CD8-positive, alpha-beta memory T cell (primary cell): ENCODE data around the gene FAM107A. TPM values are rescaled to one million over a fixed set of nuclear protein-coding genes. Genes with fewer than 3 reads are reported as not detected.
"Not testable (repeated sequence)": the region's sequence is repeated elsewhere in the genome, so short reads cannot be mapped to it uniquely, and the experiment has no call there.

Experiments
- CTCF ChIA-PET: fragments of 350-600 bp; sonication (Branson Sonifier 250); formaldehyde crosslinking; loops from one replicate; lab custom pipeline; 2021; ENCODE audit warnings: antibody characterized with exemption; lab: Charles Lee
- POLR2A ChIA-PET: fragments of 350-600 bp; sonication (Branson Sonifier 250); formaldehyde crosslinking; loops from one replicate; lab custom pipeline; 2021; ENCODE audit warnings: antibody characterized with exemption; lab: Charles Lee
- DNase-seq, 5 donors: peaks; one replicate each; pipeline versions ENCODE4 v3.0.0 to v3.0.0-alpha.2; 2020 to 2022; ENCODE audit warnings: mixed read lengths in 1 of 5
- H3K27ac ChIP-seq: one replicate; pipeline ENCODE4 v1.7.0; 2013; ENCODE audit warnings: low read depth, mild to moderate bottlenecking, low read length, moderate library complexity
- H3K27me3 ChIP-seq: 2 replicates; pipeline ENCODE4 v1.7.0; 2013; ENCODE audit warnings: low read length, mild to moderate bottlenecking; ENCODE audit not compliant: insufficient read depth, poor library complexity, severe bottlenecking
- H3K36me3 ChIP-seq: 2 replicates; pipeline ENCODE4 v1.7.0; 2013; ENCODE audit warnings: mild to moderate bottlenecking, low read length, moderate library complexity; ENCODE audit not compliant: insufficient read depth
- H3K4me1 ChIP-seq: 2 replicates; pipeline ENCODE4 v1.7.0; 2013; ENCODE audit warnings: mild to moderate bottlenecking, low read length, moderate library complexity; ENCODE audit not compliant: insufficient read depth
- H3K4me3 ChIP-seq: 2 replicates; pipeline ENCODE4 v1.7.0; 2013; ENCODE audit warnings: mild to moderate bottlenecking, low read length
- H3K9me3 ChIP-seq: 2 replicates; pipeline ENCODE4 v1.7.0; 2013; ENCODE audit warnings: mild to moderate bottlenecking, low read length
- H3K27ac Mint-ChIP-seq, 8 donors: one replicate each; pipeline ENCODE4 v1.8.0; 2020 to 2021; ENCODE audit warnings: mixed read lengths in 8 of 8, mild to moderate bottlenecking in 6 of 8, inconsistent platforms in 3 of 8, moderate library complexity in 3 of 8
- H3K27me3 Mint-ChIP-seq, 2 donors: one replicate each; pipeline ENCODE4 v1.8.0; 2020 to 2021; ENCODE audit warnings: mixed read lengths in 2 of 2, mild to moderate bottlenecking in 1 of 2, moderate library complexity in 1 of 2
- H3K36me3 Mint-ChIP-seq, 3 donors: one replicate each; pipeline ENCODE4 v1.8.0; 2020 to 2021; ENCODE audit warnings: mixed read lengths in 3 of 3, inconsistent platforms in 1 of 3, mild to moderate bottlenecking in 1 of 3
- H3K4me1 Mint-ChIP-seq, 3 donors: one replicate each; pipeline ENCODE4 v1.8.0; 2020 to 2021; ENCODE audit warnings: mixed read lengths in 3 of 3, inconsistent platforms in 1 of 3, mild to moderate bottlenecking in 1 of 3
- H3K4me3 Mint-ChIP-seq, 7 donors: one replicate each; pipeline ENCODE4 v1.8.0; 2020 to 2021; ENCODE audit warnings: mixed read lengths in 7 of 7, mild to moderate bottlenecking in 6 of 7, moderate library complexity in 4 of 7, inconsistent platforms in 2 of 7
- H3K9me3 Mint-ChIP-seq, 5 donors: one replicate each; pipeline ENCODE4 v1.8.0; 2020 to 2022; ENCODE audit warnings: mixed read lengths in 5 of 5, mild to moderate bottlenecking in 3 of 5, moderate library complexity in 2 of 5, inconsistent platforms in 1 of 5
- polyA plus RNA-seq: library from polyadenylated mRNA; unstranded; fragments of 300-500 nt; fragmentation: Illumina TruSeq; gene quantifications from one replicate; pipeline ENCODE4 v1.2.3, GENCODE V29; 2021
- total RNA-seq, 2 experiments: library from RNA; stranded (reverse); gene quantifications; one replicate each; pipeline ENCODE4 v1.2.3, GENCODE V29; 2021

Gene FAM107A
- total and polyA plus RNA-seq, 3 experiments from 2014 or later = not detected

DNA sequence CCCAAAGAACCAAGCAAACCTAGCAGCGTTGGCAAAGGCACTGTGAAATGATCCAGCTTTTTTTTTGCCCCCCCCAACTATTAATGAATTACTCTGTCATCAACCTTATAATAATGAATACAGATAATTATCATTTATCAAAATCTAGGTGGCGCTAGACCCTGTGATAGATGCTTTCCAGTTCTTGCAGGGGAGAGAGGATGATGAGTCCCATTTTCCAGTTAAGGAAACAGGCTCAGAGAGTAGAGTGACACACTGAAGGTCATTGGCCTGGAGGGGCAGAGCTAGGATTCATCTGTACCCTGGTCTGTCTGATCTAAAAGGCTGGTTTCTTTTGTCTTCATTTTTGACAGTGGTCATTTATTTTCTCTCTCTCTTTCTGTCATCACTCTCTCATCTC is 45.2 kb downstream of the FAM107A start:
- H3K4me3 ChIP-seq = no peak overlapping the region
- no peaks in the 10 kb centered on the region for H3K36me3 ChIP-seq
- Mint-ChIP-seq H3K27ac (peak overlapping the region in 1 of 8 donors; percentile 35), H3K4me1 (peaks cover 6 to 8% (median 8%) of the 10 kb centered on the region in 3 donors), H3K36me3 (no peaks in the 10 kb centered on the region), H3K9me3 (no peaks in the 10 kb centered on the region), H3K27me3 (no peaks in the 10 kb centered on the region), H3K4me3 (no peak overlapping the region)
- ChIA-PET CTCF (interaction anchor here (0.9 to 3.4 kb wide), 7 partner anchors 9 to 355 kb away, joined by 3 to 18 read pairs (median 3); partner anchors contain the start of genes HTD2, KCTD6 and RPP14), POLR2A (interaction anchor here (0.7 kb wide), 1 partner anchor 215 kb away, joined by 3 read pairs; no protein-coding TSS in a partner anchor)
- H3K9me3 ChIP-seq = no peaks in the 10 kb centered on the region
- no peak for DNase-seq
- peaks cover 7% of the 10 kb centered on the region for H3K4me1 ChIP-seq
- no peaks in the 10 kb centered on the region for H3K27me3 ChIP-seq
- H3K27ac ChIP-seq = no peak overlapping the region

DNA sequence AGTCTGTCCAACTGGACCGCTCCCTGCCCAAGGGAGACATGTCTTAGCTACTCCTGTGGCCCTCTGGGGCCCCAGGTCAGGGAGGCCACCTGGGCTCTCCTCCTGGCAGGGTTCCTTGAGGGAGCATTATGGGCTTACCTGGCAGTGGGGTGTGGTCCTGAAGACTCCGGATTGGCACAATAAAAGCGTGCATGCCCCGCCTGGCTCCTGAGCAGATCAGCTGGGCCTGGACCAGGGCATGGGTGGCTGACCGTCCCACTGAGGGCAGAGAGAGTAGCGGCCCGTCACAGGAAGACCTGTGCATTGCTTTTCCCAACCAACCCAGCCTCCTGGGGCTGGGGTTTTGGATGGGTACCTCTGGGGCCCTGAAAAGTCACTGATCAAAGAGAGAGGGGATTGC is 45.6 kb downstream of the FAM107A start:
- H3K4me3 Mint-ChIP-seq = no peak overlapping the region
- ChIA-PET POLR2A (interaction anchor here (0.7 to 1.2 kb wide), 2 partner anchors 68 to 215 kb away, joined by 3 to 4 read pairs; no protein-coding TSS in a partner anchor), CTCF (interaction anchor here (0.7 to 1.7 kb wide), 7 partner anchors 9 to 354 kb away, joined by 3 to 6 read pairs (median 3); partner anchors contain the start of genes HTD2, KCTD6 and RPP14)
- no peak overlapping the region for H3K27ac Mint-ChIP-seq
- Histone ChIP-seq H3K27me3 (no peaks in the 10 kb centered on the region), H3K27ac (no peak overlapping the region), H3K36me3 (no peaks in the 10 kb centered on the region), H3K4me3 (no peak overlapping the region), H3K9me3 (no peaks in the 10 kb centered on the region), H3K4me1 (peaks cover 7% of the 10 kb centered on the region)
- DNase-seq = no peak
- H3K9me3 Mint-ChIP-seq = no peaks in the 10 kb centered on the region
- H3K36me3 Mint-ChIP-seq = no peaks in the 10 kb centered on the region
- H3K4me1 Mint-ChIP-seq = peaks cover 6 to 8% (median 8%) of the 10 kb centered on the region in 3 donors
- H3K27me3 Mint-ChIP-seq = no peaks in the 10 kb centered on the region

DNA sequence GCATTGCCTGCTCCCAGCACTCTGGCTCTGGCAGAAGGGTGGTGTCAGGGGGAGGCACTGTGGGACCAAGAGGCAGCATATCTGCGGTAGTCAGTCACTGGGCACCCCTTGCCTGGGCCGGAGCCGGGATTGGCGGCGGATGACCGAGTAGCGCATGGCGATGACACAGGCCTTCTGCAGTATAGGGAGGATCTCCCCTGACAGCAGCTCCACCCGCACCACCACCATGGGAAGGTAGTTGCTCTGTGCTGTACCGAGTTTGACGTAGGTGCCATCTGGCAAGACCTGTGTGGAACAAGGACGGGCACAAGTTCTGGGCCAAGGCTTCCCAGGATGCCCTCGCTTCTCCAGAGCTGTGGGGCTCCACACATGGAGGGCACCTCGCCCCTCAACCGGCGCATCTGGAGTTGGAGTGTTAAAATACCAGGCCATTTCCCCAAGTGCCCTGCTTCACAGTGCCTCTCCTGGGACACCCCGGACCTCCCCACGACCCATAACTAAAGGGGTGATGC is 46.8 kb downstream of the FAM107A start:
- POLR2A ChIA-PET = interaction anchor here (1.2 kb wide), 1 partner anchor 67 kb away, joined by 4 read pairs; no protein-coding TSS in a partner anchor
- no peaks in the 10 kb centered on the region for H3K9me3 Mint-ChIP-seq

DNA sequence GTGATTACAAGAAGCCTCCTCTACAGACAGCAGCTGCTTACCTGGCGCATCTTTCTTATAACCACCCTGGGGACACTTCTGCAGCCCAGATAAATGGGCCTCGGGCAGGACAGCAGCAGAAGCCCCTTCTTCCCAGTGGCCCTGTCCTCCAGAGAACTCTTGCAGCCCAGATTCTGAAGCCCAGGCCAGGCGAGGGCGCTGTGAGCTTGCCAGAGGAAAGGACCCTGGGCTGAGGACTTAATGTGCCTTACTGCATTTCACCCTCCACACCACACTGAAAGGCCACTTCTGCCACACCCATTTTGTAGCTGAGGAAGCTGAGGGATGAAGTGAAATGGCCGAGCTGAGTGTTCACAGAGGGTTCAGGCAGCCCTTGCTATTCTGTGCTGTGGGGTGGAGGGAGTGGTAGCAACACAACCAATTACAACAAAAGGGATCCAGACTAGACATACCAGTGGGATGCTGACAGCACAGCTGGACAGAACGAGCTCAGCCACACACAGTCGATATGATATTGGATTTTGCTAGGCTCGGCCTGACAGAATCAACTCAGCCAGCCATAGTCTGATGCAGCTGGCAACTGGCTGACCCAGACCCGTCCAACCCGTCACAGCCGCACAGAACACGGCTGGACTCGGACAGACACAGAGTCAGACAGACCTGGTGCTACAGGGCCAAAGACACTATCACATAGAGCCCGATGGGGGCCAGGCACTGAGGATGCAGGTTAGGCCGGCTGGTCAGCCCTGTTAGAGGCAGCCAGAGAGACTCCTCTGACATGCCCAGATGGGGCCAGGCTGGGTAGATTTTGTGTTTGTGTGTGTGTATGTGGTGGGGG is 47.5 kb downstream of the FAM107A start:
- DNase-seq = no peak
- Mint-ChIP-seq H3K27me3 (no peaks in the 10 kb centered on the region), H3K4me3 (no peak overlapping the region), H3K9me3 (no peaks in the 10 kb centered on the region), H3K4me1 (peaks cover 6 to 8% (median 8%) of the 10 kb centered on the region in 3 donors), H3K27ac (no peak overlapping the region), H3K36me3 (no peaks in the 10 kb centered on the region)
- ChIA-PET POLR2A (no interaction called here), CTCF (interaction anchor here (0.7 to 1.2 kb wide), 2 partner anchors 10 to 97 kb away, joined by 3 read pairs; no protein-coding TSS in a partner anchor)
- no peaks in the 10 kb centered on the region for H3K27me3 ChIP-seq
- H3K4me3 ChIP-seq = no peak overlapping the region
- H3K9me3 ChIP-seq = no peaks in the 10 kb centered on the region
- peaks cover 7% of the 10 kb centered on the region for H3K4me1 ChIP-seq
- H3K36me3 ChIP-seq = no peaks in the 10 kb centered on the region
- H3K27ac ChIP-seq = no peak overlapping the region

More for the DNA sequence above, 46.8 kb downstream of the FAM107A start:
- Mint-ChIP-seq H3K27ac (no peak overlapping the region), H3K36me3 (no peaks in the 10 kb centered on the region), H3K4me1 (peaks cover 6 to 8% (median 8%) of the 10 kb centered on the region in 3 donors), H3K27me3 (no peaks in the 10 kb centered on the region), H3K4me3 (no peak overlapping the region)
- Histone ChIP-seq H3K9me3 (no peaks in the 10 kb centered on the region), H3K36me3 (no peaks in the 10 kb centered on the region), H3K4me1 (peaks cover 7% of the 10 kb centered on the region), H3K27ac (no peak overlapping the region), H3K4me3 (no peak overlapping the region), H3K27me3 (no peaks in the 10 kb centered on the region)
- CTCF ChIA-PET = no interaction called here
- DNase-seq = no peak

DNA sequence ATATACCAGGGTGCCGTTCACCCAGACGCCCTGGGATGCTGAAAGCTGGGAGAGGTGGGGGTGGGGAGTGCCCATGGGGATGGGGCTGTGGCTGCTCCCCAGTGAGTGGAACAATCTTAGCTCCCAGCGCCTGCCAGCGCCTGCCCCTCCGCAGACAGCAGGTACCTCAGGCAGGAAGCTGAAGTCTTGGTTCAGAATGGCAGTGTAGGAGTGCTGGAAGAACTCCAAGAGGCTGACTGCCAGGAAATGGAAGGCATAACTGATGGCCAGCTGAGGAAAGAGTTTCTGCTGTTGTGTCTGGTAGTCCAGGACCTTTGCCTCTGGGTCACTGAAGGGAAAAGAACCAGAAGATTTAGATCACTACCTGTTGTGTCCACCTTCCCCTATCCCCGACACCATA is 48.6 kb downstream of the FAM107A start:
- Mint-ChIP-seq H3K36me3 (no peaks in the 10 kb centered on the region), H3K4me1 (peaks cover 6 to 8% (median 8%) of the 10 kb centered on the region in 3 donors), H3K9me3 (no peaks in the 10 kb centered on the region), H3K4me3 (no peak overlapping the region), H3K27me3 (no peaks in the 10 kb centered on the region), H3K27ac (no peak overlapping the region)
- H3K27me3 ChIP-seq = no peaks in the 10 kb centered on the region
- CTCF ChIA-PET = interaction anchor here (0.9 to 1.2 kb wide), 2 partner anchors 9 to 222 kb away, joined by 3 read pairs; no protein-coding TSS in a partner anchor
- H3K27ac ChIP-seq = no peak overlapping the region
- H3K4me3 ChIP-seq = no peak overlapping the region
- POLR2A ChIA-PET = no interaction called here
- no peaks in the 10 kb centered on the region for H3K9me3 ChIP-seq
- H3K4me1 ChIP-seq = peaks cover 7% of the 10 kb centered on the region
- DNase-seq = no peak
- H3K36me3 ChIP-seq = no peaks in the 10 kb centered on the region

DNA sequence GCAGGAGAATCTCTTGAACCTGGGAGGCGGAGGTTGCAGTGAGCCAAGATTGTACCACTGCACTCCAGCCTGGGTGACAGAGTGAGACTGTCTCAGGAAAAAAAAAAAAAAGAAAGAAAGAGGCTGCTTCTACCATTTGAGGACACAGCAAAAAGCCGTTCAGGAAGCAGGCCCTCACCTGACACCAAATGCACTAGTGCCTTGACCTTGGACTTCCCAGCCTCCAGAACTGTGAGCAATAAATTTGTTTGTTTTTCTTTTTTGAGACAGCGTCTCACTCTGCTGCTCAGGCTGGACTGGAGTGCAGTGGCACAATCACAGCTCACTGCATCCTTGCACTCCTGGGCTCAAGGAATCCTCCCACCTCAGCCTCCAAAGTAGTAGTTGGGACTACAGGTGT is 49.8 kb downstream of the FAM107A start:
- H3K4me3 ChIP-seq, H3K9me3 ChIP-seq, H3K4me1 Mint-ChIP-seq, H3K9me3 Mint-ChIP-seq, H3K36me3 ChIP-seq, H3K4me1 ChIP-seq, POLR2A ChIA-PET, H3K27ac ChIP-seq, H3K27me3 ChIP-seq, H3K27ac Mint-ChIP-seq, DNase-seq, H3K36me3 Mint-ChIP-seq, H3K27me3 Mint-ChIP-seq: not testable (repeated sequence)
- peak overlapping the region in 1 of 7 donors; percentile 5 for H3K4me3 Mint-ChIP-seq
- CTCF ChIA-PET = interaction anchor here (1.0 kb wide), 1 partner anchor 195 kb away, joined by 3 read pairs; no protein-coding TSS in a partner anchor

DNA sequence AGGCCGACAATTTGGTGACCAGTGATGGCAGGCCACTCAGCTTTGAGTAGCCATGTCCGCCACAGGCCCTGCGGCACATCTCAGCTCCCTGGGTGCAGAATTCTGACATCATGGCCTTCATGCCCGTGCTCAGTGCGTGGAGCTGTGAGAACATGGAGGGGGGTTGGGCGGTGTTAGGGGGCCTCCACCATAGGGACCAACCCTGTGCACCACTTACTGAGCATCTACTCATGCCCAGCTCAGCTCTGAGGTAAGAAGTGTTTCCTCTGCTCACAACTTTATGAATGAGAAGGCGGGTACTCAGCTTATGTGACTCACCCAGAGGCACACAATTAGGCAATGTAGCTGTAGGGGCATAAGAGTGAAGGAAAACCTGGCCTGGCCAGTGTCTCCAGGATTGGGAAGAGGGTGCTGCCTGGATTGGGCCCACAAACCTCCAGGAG is 50.7 kb downstream of the FAM107A start:
- ChIA-PET POLR2A (no interaction called here), CTCF (interaction anchor here (1.0 to 1.3 kb wide), 3 partner anchors 11 to 194 kb away, joined by 3 read pairs; no protein-coding TSS in a partner anchor)
- Histone ChIP-seq H3K27me3 (no peaks in the 10 kb centered on the region), H3K36me3 (no peaks in the 10 kb centered on the region), H3K27ac (no peak overlapping the region), H3K4me1 (no peaks in the 10 kb centered on the region), H3K9me3 (no peaks in the 10 kb centered on the region), H3K4me3 (no peak overlapping the region)
- Mint-ChIP-seq H3K4me3 (no peak overlapping the region), H3K27ac (no peak overlapping the region), H3K27me3 (no peaks in the 10 kb centered on the region), H3K4me1 (no peaks in the 10 kb centered on the region), H3K9me3 (no peaks in the 10 kb centered on the region), H3K36me3 (no peaks in the 10 kb centered on the region)
- DNase-seq = no peak
